ENCODE results near the gene RPS16.

Gene RPS16

DNA sequence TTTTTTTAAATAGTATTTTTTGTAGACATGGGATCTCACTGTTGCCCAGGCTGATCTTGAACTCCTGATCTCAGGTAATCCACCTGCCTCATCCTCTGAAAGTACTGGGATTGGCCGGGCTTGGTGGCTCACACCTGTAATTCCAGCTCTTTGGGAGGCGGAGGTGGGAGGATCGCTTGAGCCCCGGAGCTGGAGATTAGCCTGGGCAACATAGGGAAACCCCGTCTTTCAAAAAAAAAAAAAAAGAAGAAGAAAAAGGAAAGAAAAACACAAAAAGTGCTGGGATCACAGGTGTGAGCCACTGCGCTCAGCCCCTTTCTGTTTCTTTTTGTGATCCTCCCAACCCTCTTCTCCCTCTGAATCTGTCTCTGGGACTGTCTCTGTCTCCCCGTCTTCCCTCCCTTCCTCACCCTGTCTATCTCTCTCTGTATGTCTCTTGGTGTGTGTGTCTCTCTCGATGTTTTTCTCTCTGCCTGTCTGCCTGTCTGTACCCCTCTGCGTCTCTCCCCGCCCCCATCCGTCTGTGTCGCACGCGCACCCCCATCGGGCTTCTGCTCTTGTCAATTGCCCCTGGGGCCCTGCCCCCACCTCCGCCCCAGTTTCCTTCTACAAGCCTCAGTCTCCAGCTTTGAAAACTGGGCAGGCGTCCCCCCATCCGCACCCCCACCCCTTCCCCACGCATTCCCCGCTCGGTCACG lies 29.6 kb downstream of the RPS16 start:
- no peak for DNase-seq

DNA sequence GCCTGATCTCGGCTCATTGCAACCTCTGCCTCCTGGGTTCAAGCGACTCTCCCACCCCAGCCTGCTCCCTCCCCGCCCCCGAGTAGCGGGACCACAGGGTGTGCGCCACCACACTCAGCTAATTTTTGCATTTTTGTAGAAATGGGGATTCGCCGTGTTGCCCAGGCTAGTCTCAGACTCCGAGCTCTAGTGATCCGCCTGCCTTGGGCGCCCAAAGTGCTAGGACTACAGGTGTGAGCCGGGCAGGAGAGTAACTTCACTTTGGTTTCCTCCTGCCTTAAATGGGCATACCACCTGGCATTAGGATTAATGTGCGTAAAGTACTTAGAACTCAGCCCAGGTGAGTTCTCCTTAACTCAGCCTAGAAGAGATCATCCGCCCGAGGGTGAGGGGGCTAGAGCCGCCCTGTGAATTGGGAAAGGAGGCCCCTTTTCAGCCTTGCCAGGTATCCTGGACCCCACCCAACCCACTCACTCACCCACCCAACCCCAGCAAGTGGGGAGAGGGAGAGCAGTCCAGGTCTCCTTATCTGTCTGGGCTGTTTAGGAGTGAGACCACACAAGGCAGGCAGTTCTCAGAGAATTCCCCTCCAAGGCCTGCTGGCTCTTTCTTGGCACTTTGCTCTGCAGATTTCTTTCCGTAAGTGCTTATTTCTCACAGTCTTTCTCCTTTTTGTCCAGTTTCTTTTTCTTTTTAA lies 30.3 kb downstream of the RPS16 start:
- no peak for DNase-seq

DNA sequence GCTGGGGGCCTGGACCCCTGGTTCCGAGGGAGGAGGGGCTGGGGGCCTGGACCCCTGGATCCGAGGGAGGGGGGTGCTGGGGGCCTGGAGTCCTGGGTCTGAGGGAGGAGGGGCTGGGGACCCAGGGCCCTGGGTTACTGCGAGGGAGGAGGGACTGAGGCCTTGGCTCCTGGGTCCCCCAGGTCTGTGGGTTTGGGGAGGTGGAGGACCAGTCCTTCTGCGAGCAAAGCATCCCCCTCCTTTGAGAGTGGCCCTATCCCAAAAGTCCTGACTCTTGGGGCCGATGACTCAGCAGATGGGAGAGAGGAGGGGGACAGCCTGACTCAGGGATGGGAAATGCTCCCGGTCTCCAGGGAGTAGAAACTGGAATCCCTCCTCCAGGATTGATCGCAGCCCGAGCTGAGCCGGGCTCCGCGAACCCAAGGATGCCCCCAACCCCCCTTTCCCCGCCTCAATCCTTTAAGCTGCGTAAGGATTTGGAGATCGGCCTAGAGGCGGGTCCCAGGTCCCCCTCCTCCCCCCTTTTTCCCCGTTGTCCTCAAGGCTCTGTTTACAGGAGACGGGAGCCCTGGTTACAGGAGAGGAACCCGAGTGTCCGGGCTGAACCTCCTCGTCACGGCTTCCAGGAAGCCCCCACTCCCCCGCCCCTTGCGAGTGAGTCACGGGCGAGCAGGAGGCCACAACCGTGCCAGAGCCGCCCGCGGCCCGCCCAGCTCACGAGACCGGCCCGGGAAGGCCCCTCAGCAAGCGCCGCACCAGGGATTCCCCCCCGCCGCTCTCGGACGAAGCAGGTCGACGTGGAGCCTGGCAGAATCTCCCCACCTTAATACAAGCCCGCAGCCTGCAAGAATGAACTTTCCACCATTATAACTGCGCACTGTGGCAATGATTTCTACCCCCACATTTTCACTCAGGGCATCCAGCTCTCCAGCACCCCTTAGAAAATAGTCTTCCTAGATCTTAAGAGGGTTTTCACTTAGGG lies 32.1 kb downstream of the RPS16 start:
- DNase-seq = peak; percentile 91

DNA sequence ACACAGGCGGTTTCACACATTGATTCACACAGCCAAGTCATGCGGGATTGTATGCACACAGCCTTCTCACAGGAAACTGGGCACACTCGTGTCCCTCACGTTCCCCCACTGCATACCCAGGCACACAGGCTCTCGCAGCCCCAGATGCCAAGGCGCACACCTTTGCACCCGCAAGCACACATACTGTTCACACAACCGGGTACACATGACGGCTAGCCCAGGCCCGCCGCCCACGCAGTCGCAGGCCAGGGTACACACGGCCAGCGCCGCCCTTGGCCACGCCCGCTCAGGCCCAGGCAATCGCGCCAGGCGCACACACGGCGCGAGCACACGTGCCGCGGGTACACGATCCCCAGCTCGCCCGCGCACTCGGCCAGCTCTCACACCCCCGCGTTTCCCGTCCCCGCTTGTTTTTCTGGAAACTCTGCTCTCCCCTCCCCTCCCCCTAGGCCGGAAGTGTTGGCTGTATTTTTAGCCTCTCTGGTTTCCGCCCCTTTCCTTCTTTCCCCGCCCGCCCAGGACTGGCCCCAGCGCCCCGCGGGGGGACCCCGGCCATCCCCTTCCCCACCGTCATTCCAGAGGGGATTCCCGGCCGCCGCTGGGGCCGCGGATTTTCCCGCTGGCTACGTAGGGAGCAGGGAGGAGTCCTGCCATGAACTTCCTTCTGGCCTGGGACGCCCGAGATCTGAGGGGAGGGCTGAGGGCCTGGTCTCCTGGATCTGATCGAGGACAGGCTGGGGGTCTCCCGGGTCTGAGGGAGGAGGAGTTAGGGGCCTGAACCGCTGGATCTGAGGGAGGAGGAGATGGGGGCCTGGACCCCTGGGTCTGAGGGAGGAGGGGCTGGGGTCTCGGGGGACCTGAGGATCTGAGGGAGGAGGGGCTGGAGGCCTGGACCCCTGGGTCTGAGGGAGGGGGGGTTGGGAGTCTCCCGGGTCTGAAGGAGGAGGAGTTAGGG lies 33.1 kb downstream of the RPS16 start:
- DNase-seq = peak; percentile 59

DNA sequence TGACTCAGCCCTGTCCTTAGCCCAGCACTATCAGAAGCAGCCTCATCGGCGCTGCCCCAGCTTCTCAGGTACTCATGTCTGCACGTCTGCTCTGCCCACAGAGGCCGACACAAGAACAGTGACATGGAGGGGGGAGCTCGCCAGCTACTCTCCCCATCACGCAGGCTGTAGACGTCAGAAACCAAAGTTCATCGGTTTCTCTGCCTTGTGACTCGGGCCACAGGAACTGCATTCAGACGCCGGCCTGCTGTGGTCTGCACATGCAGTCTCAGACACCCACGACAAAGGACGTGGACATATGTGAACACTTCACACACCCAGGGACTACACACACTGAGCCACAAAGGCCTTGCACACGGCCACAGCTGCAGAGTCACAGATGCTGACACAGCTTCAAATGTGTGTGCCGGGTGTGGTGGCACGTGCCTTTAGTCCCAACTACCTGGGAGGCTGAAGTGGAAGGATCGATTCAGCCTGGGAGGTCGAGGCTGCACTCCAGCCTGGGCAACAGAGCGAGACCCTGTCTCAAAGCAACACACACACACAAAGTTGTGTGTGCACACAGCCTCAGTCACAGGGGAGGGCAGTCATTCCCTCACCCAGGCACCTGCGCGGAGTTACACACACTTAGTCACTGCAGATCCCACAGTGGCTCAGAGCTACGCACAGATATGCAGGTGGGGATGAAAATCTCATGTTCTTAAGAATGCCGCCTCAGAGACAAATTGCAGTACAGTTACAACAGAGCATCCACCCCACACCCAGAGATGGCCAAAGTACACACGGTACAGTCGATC lies 34.0 kb downstream of the RPS16 start:
- DNase-seq = no peak

DNA sequence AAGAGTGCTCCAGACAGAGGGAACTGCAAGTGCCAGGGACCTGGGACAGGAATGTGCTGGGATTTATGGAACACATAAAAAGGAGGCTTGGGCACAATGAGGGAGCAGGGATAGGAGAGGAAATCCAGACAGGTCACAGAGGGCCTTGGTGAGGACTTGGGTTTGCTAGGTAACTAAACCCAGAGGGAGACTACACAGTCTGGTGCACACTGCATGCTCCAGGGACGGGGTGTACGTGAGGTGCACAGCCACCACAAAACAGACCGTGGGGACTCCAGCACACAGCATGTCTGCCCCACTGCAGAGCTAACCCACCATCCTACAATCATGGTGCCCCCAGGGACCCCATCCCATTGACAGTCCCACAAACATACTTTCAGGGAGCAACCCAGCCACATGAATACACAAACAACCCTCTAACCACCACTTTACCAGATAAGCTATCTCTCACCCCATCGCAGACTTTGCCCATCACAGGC lies 34.6 kb downstream of the RPS16 start:
- no peak for DNase-seq

DNA sequence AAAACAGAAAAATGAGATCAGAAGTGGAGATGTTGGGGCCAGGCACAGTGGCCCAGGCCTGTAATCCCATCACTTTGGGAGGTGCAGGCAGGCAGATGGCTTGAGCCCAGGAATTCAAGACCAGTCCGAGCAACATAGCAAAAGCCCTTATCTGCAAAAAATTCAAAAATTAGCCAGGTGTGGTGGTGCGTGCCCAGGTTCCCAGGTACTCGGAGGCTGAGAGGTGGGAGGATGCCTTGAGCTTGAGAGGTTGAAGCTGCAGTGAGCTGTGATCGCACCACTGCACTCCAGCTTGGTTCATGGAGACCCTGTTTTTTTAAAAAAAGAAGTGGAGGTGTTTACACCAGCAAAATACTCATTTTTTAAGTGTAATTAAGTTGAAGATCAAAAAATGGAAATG lies 35.7 kb downstream of the RPS16 start:
- no peak for DNase-seq

DNA sequence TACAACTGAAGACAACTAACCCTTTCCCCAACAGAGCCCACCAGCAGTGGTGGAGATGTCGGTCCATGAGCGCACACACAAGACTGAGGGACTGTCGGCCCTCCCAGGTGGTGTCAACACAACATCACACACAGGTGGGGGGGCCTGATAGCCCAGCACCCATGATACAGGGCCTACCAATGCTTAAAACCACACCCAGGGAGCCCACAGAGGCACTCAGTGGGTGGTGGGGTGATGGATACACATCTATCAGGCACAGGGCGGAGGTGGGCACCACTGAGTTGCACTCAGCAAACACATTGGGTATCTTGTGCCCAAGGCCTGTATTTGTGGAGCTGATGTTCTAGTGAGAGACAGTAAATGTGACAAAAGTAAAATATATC lies 36.1 kb downstream of the RPS16 start:
- DNase-seq = no peak

DNA sequence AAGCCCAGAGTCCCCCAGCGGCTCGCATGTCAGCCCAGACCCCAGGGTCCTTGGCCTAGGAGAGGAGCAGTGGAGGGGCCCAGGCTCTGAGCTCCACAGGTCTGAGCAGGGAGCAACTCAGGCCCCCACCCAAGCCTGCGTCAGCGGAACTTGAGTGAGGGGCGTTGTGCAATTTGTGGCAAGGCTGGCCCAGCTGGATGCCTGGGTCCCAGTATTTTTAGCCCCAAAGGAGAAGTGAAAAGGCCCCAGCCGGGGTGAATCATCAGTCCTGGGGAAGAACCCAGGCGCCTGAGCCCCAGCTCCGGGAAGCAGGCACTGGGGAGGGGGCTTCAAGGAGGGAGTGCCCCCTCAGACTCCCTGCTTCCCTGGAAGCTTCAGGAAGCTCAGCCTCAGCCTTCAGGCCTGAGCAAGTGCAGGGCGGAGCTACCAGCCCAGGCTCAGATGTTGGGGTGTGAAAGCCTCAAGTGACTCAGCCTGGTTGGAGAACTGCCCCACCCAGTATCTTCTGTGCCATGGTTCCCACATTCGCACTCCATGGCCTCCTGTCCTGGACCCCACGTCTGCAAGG lies 37.4 kb downstream of the RPS16 start:
- no peak for DNase-seq

DNA sequence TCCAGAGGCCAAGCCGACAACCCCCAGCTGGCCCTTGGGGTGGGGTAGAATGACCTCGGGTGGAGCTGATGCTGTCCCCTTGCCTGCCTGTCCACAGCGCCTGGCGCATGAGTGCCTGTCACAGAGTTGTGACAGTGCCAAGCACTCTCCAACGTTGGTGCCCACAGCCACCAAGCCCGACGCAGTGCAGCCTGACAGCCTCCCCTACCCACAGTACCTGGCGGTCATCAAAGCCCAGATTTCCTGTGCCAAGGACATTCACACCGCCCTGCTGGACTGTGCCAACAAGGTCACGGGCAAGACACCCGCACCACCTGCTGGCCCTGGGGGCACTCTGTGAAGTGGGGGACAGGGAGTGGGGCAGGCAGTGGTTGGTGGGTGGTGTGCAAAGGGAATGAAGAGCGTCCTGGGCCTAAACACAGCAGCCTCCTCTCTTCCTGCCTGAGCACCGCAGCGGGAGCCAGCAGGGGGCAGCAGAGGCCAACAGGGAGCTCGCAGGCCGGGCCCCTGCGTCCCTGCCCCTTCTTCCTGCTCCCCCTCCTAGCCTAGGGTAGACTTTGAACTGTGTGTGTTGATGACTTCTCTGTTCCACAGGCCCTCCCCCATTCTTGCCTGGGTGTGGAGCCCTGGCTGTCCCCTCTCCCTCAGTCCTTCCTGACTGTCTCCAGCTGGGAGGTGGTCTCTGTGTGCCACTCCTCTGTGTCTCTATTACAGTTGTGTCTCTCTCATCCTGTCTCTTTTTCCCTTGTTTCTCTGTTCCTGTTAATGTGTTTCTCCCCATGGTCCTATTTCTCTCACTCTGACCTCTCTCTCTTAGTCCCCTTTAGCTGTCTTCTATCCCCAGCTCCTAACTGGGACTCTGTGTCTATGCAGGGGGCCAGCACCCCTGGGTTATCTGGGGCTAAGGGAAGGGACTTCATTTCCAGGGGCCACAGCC lies 38.1 kb downstream of the RPS16 start:
- DNase-seq = peak; percentile 40

DNA sequence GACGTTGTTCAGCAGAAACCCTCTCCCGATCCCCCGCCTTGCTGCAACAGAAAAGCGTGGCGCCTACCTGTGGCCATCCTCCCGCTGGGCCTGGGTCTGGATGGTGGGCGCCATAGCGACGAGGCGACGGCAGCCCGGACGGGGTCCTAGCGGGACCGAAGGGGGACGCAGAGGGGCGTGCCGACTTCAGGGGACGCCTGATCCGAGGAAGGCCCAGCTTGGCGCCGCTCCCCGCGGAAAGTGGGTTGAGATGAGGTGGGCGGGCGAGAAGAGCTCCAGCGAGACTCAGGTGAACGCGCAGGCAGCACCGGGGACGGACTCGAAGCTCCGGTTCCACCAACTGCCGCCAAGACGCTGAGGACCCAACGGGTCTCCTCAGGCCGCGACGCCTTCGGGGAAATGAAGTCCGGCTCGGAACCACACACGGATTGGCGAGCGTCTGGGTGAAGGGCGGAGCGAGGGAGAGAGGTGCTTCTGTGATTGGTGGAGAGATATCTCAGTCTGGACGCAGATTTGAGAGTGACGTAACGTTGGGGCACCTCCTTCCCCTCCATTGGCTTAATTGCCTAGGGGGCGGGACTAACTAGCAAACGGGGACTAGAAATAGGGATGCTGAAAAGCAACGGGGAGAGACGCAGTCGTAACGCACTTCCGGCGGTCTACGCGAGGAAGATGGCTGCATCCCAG lies 44.9 kb downstream of the RPS16 start, which contains the start of the genes MED29 and PAF1:
Gene MED29 (plus strand): TSS at position 628 of the 687 bp plus-strand sequence. CDS start 45 bp downstream, at position 673.
Gene PAF1 (minus strand): TSS at position 356 of the 687 bp plus-strand sequence. CDS start 242 bp downstream, at position 114.
- DNase-seq = peak; percentile 99

DNA sequence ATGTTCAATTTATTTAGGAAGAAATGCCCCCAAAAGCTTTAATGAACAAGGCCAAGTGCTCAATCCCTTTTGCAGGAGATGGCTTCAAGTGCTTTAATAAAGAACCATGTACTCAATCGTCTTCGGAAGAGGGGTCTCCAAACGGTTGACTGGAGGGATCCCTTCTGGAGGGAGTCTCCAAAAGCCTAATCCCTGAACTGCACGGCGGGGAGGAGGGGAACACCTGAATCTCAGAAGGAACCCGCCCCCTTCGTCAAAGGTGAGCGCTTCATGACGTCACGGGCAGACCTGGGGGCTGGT lies 45.3 kb downstream of the RPS16 start:
- DNase-seq = no peak

DNA sequence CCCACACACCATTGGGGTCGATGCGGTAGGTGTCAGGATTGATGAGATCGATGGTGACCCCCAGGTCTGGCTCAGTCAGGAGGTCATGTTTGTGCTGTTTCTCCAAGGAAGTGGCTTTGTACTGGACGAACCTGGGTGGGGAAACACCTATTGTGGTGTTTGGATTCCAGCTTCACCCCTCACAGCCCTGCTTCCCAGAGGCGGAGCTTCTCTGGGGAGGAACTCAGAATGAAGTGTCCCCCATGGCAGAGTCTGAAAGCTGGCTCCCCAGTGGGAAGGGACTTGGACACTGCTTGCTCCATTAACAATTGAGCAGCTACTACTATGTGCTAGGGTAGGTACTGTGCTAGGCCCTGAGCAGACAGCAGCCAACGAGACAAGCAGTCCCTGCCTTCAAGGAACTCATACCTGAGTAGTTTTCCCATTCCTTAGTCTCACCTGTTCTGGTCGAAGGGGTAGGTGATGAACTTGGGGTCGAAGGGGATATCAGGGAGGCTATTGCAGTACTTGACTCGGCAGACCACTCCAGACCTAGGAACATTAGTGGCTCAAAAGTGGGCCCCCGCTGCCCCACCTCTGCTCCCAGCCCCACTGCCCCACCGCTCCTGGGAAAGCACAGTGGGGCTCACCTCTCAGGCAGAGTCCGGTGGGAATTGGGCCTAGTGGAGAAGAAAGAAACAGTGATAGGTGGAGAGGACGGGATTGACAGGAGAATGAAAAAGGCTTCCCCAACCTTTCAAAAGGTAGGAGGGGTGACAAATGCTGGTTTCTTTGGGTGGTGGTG lies 45.9 kb downstream of the RPS16 start:
- DNase-seq = no peak

DNA sequence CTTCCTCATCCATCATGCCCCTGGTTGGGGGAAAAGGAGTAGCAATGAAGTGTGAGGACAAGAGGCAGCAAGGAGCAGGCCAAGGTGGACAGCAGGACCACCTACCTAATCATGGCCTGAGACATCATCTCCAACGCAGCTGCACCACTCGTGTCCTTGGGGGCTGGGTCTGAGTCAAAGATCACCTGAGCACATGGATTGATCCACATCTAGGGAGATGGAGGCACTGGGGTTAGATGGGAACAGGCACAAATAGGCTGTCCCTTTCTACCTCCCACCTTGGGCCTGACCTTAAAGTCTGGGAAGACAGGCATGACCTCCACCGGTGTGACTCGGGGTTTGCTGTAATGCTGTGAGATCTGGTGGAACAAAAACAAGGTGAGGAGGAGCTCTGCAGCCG lies 47.1 kb downstream of the RPS16 start:
- no peak for DNase-seq

DNA sequence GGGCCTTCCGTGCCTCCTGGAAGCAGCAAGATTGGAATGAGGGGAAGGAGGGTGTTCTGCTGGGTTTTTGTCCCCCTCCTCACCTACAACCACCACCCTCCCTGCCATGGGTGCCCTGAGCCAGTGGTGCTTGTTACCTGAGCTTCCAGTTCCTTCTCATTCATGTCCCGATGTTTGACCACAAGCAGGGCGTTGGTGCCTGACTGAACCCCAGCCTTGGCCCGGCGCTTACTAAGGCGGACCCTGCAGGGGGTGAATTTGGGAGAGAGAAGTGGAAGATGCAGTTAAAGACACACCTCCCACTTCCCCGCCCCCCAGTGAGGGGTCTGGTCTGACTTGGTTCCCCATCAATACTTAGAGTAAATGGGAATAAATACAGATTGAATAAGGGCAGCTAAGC lies 49.2 kb downstream of the RPS16 start:
- DNase-seq = no peak

DNA sequence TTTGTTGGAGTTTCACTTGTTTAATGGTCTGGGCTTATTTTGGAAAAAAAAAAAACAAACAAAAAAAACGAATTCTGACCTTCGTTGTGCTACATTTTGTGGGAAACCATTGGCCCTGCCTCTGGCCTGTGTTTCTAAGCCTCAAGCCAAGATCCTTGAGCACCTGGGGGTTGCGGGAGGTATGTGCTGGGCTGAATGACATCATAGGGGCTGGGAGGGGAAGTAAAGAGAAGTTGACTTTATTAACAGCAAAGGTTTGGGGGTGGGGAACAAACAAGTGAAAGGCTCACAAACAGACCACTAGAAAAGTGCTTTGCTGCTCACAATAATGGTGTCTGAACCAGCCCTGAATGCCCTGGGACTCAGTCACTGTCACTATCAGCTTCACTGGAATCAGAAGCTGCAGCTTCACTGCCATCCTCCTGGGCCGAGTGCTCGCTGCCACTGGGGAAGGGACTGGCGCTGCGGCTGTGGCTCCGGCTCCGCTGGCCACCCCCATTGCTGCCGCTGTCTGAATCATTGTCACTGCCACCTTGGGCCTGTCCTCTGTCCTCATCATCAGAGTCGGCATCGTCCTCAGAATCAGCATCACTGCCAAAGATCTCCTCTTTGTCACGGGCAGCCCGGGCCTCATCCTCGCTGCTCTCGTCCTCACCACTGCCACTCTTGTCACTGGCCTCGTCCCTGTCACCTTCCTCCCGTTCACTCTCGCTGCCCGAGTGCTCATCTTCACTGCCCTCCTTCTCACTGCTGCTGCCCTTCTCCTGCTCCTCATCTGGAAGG lies 49.9 kb downstream of the RPS16 start:
- DNase-seq = no peak

DNA sequence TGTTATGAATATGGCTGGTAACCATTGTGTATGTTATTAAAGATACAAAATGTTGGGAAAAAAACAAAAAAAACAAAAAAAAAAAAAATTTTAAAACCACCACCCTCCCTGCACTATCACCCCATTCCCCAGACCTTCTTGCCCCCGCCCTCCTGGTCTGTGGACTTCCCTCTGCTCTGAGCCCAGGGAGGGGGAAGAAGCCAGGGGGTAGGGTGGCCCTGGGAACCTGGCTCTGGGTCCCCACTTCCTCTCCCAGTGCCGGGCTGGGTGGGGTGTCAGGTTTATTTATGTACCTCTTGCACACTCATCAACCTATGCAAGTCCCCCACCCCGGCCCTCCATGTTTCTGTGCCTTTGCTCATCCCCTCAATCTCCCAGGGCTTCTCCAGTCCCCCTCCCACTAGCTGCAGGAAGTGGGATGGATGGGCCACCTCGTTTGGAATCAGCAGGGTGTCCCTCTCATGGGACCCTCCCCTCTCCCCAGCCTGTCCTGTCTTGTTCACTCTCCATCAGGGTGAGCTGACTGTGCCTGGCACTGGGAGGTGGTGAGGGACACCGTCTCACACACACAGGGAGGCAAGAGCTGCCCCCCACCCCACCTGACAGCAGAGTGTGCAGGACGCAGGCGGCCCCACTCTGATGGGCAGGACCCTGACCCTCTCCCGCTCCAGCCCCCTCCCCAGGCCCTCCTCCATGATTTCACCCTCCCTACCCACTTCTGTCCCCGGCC lies 50.7 kb downstream of the RPS16 start:
- DNase-seq = no peak

Data from DMS79 treated with DMSO at 0.1 percent for 48 hours (cell line).